K562 (cell line): ENCODE results near the gene RREB1. TPM values are rescaled to one million over a fixed set of nuclear protein-coding genes. Genes with fewer than 3 reads are reported as not detected.
A peak's percentile ranks its signal among the peaks of the same experiment; 100 is the strongest.

Experiments used
- ADNP ChIP-seq: fragments of 200-800 bp; sonication (Bioruptor generic); IDR thresholded peaks from 2 replicates; pipeline ENCODE4 v1.6.1; 2016; ENCODE audit warnings: missing genetic modification characterization, missing compliant biosample characterization
- ASH1L ChIP-seq: fragments of 450-650 bp; IDR thresholded peaks from 2 replicates; pipeline ENCODE4 v1.6.1; 2018; ENCODE audit warnings: borderline replicate concordance, mild to moderate bottlenecking, low read depth; ENCODE audit not compliant: partially characterized antibody
- BRD4 ChIP-seq: fragments of 200-600 bp; sonication (generic); IDR thresholded peaks from 2 replicates; pipeline ENCODE4 v1.6.1; 2017; ENCODE audit warnings: inconsistent platforms
- EZH2 ChIP-seq: IDR thresholded peaks from 2 replicates; pipeline ENCODE4 v1.6.1; 2012; ENCODE audit warnings: low read depth, mild to moderate bottlenecking, inconsistent platforms, low read length, borderline replicate concordance
- FOSL1 ChIP-seq: fragments of 200-800 bp; sonication (Bioruptor generic); conservative IDR thresholded peaks from 2 replicates; pipeline ENCODE4 v1.6.1; 2016; ENCODE audit warnings: missing genetic modification characterization, missing compliant biosample characterization
- FOXP4 ChIP-seq: sonication (generic); formaldehyde crosslinking; IDR thresholded peaks from 2 replicates; pipeline ENCODE4 v1.8.0; 2022; ENCODE audit warnings: mild to moderate bottlenecking, missing genetic modification reagents, borderline replicate concordance
- HNRNPLL ChIP-seq: fragments of 200-400 bp; formaldehyde crosslinking; IDR thresholded peaks from 2 replicates; pipeline ENCODE4 v1.6.1; 2017; ENCODE audit warnings: low read length, low read depth, mild to moderate bottlenecking; ENCODE audit not compliant: poor library complexity, severe bottlenecking
- KDM2B ChIP-seq: fragments of 250-450 bp; sonication (Bioruptor Pico); IDR thresholded peaks from 2 replicates; pipeline ENCODE4 v1.8.0; 2021; ENCODE audit warnings: mild to moderate bottlenecking, moderate library complexity
- RREB1 ChIP-seq: fragments of 250-450 bp; sonication (Bioruptor Pico); IDR thresholded peaks from 2 replicates; pipeline ENCODE4 v1.4.0; 2020
- SMARCA5 ChIP-seq: fragments of 450-650 bp; IDR thresholded peaks from 2 replicates; pipeline ENCODE4 v1.6.1; 2016
- ZBTB43 ChIP-seq: sonication (generic); formaldehyde crosslinking; IDR thresholded peaks from 2 replicates; pipeline ENCODE4 v1.8.0; 2023; ENCODE audit warnings: mild to moderate bottlenecking, missing genetic modification reagents
- ZBTB9 ChIP-seq: fragments of 450-650 bp; formaldehyde crosslinking; IDR thresholded peaks from 2 replicates; pipeline ENCODE4 v1.4.0; 2020; ENCODE audit warnings: mild to moderate bottlenecking, moderate library complexity
- ZNF146 ChIP-seq: IDR thresholded peaks from one replicate; pipeline ENCODE4 v1.6.1; 2018; ENCODE audit warnings: missing compliant biosample characterization; ENCODE audit not compliant: unreplicated experiment
- ZNF263 ChIP-seq: sonication (generic); formaldehyde crosslinking; IDR thresholded peaks from 2 replicates; pipeline ENCODE4 v1.8.0; 2022; ENCODE audit warnings: mild to moderate bottlenecking, missing genetic modification reagents, borderline replicate concordance
- polyA plus RNA-seq, 8 experiments: library from polyadenylated mRNA; depleted of rRNA in 4 of 8; stranded (reverse) in 5 of 8; unstranded in 3 of 8; fragments of >200 nt; fragmentation: Nextera tagmentation in 2 of 8; fragmentation: Illumina TruSeq in 1 of 8; extraction: Ambion mirVana in 2 of 8; extraction: Trizol in 1 of 8; gene quantifications; 2 replicates each; pipeline versions ENCODE4 v1.2.1 to v1.2.3, GENCODE V29; 2011 to 2014; ENCODE audit warnings: inconsistent platforms in 1 of 8, missing spikeins in 1 of 8
- total RNA-seq, 7 experiments: library from RNA; depleted of rRNA in 6 of 7; stranded (reverse); fragments of >200 nt in 6 of 7; fragmentation: Illumina TruSeq in 2 of 7; extraction: Trizol in 2 of 7; gene quantifications; 2 replicates each; pipeline versions ENCODE4 v1.2.1 to v1.2.3, GENCODE V29; 2011 to 2021; ENCODE audit warnings: low replicate concordance in 1 of 7
- TF ChIP-seq, protein P1 (sequence below), 2 experiments: fragments of 450-650 bp in 1 of 2; sonication (generic) in 1 of 2; formaldehyde crosslinking; conservative IDR thresholded peaks; 2 replicates each; pipeline versions ENCODE4 v1.4.0 to v1.8.1; 2020 to 2022; ENCODE audit warnings: mild to moderate bottlenecking in 1 of 2, missing genetic modification reagents in 1 of 2

The RREB1 gene
- total and polyA plus RNA-seq, 9 of the 15 experiments (the other 6 are each of a cell fraction or from before 2014, with no cell fraction given) = 3.3 to 64.2 (median 19.3) TPM

DNA sequence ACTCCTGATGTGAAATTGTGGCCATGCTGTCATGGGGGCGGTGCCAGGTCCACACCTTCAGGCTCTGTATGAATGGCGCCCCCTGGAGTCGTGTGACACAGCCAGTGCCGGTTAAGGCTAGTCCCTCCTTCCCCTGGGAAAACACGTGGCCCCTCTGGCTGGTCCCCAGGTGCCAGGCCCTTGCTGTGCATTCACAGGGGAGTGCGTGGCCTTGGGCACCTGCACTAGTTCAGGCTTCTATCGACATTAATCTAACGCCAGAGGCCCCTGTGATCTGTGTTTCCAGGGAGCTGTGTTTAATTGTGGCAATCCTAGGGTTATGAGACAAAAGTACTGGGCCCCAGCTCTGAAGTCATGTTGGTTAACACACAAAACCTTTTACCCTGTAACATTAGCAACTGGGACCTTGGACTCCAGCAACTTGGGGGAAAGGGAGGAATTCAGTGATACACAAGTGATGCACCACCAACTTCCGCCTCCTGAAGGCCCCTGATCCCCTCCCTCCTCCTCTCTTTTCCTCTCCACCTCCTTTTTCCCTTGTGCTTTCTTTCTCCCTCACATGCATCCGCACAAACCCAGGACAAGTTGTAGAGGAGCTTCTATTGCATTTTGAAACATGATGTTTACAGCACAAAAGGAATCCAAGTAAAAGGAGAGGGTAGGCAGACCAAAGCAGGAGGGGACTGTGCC lies 131.3 kb downstream of the RREB1 start (continued):
- TF ChIP-seq, protein P1, sequence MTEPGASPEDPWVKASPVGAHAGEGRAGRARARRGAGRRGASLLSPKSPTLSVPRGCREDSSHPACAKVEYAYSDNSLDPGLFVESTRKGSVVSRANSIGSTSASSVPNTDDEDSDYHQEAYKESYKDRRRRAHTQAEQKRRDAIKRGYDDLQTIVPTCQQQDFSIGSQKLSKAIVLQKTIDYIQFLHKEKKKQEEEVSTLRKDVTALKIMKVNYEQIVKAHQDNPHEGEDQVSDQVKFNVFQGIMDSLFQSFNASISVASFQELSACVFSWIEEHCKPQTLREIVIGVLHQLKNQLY (CRISPR knock-in tag; conservative IDR thresholded peaks at IDR 0.05) = no peak
- no peak for TF ChIP-seq FOSL1 (tag)
- TF ChIP-seq ASH1L = no peak
- TF ChIP-seq HNRNPLL = no peak
- TF ChIP-seq ZBTB9 (CRISPR knock-in tag) = 0 out of 2 replicates have a peak, but pooled peaks have one; percentile 52
- peak; percentile 77; the same call in 1 of the 2 replicates for TF ChIP-seq FOXP4 (CRISPR knock-in tag)
- no peak for TF ChIP-seq RREB1 (CRISPR knock-in tag)
- TF ChIP-seq SMARCA5 = no peak
- no peak; the same call in 1 of the 2 replicates for TF ChIP-seq ZNF263 (CRISPR knock-in tag)
- no peak for TF ChIP-seq EZH2
- no peak for TF ChIP-seq KDM2B (CRISPR knock-in tag)
- no peak for TF ChIP-seq BRD4
- TF ChIP-seq ZBTB43 (CRISPR knock-in tag) = no peak; the same call in 1 of the 2 replicates
- TF ChIP-seq ADNP (tag) = no peak
- no peak for TF ChIP-seq ZNF146
